ENCODE measurements around the gene ADCY7.

The ADCY7 gene

DNA sequence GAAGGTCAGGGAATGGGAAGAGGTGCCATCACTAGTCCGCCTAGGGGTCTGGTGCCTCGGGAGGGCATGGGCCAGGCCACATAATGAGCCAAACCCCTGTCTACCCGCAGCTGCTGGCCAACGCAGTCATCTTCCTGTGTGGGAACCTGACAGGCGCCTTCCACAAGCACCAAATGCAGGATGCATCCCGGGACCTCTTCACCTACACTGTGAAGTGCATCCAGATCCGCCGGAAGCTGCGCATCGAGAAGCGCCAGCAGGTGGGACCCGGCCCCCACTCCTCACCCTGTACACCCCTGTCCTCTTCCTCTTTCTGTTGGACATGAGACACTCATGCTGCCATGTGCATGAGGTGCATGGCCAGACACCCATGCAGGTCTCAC lies 26.2 kb downstream of the ADCY7 start:
- H3K4me3 ChIP-seq (ENCODE audit: low read length) = no peak overlapping the region
- H3K4me1 ChIP-seq (ENCODE audit: control insufficient read depth, insufficient read depth, low read length) = peaks cover 4% of the 10 kb centered on the region
- H3K36me3 ChIP-seq (ENCODE audit: control insufficient read depth, insufficient read depth, low read length) = no peaks in the 10 kb centered on the region
- no peaks in the 10 kb centered on the region for H3K27me3 ChIP-seq (ENCODE audit: control insufficient read depth, insufficient read depth, low read length)
- H3K9me3 ChIP-seq (ENCODE audit: control insufficient read depth, low read length) = no peaks in the 10 kb centered on the region
- no peak overlapping the region for H3K9ac ChIP-seq (ENCODE audit: low read length)

DNA sequence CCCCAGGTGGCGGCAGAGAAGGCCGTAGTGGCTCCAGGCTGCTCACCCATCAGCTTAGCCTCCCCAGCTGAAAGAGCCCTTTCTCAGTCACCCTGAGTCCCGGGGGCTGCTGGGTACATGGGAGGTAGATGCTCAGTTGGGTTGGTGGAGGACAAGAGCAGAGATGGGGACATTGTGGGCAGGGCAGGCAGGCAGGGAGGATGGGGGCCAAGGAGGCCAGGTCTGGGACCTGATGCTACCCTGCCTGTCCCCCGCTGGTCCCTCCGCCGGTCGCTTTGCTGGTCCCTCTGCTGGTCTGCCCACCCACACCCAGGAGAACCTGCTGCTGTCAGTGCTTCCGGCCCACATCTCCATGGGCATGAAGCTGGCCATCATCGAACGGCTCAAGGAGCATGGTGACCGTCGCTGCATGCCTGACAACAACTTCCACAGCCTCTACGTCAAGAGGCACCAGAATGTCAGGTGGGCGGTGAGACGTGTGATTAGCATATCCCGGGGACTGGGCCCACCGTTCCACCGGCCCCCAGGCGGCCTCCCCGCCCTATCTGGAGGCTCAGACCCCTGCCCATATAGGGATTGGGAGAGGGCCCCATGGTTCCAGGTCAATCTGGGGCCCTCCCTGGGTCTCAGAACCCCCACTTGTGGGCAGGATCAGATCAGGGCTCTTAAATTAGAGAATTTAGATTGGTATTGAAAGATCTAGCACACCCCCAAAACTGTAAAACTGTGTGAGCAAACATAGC lies 26.9 kb downstream of the ADCY7 start:
- Histone ChIP-seq H3K4me3 (ENCODE audit: low read length) (no peak overlapping the region), H3K9ac (ENCODE audit: low read length) (no peak overlapping the region), H3K27me3 (ENCODE audit: control insufficient read depth, insufficient read depth, low read length) (no peaks in the 10 kb centered on the region), H3K9me3 (ENCODE audit: control insufficient read depth, low read length) (no peaks in the 10 kb centered on the region), H3K36me3 (ENCODE audit: control insufficient read depth, insufficient read depth, low read length) (no peaks in the 10 kb centered on the region), H3K4me1 (ENCODE audit: control insufficient read depth, insufficient read depth, low read length) (peaks cover 4% of the 10 kb centered on the region)

DNA sequence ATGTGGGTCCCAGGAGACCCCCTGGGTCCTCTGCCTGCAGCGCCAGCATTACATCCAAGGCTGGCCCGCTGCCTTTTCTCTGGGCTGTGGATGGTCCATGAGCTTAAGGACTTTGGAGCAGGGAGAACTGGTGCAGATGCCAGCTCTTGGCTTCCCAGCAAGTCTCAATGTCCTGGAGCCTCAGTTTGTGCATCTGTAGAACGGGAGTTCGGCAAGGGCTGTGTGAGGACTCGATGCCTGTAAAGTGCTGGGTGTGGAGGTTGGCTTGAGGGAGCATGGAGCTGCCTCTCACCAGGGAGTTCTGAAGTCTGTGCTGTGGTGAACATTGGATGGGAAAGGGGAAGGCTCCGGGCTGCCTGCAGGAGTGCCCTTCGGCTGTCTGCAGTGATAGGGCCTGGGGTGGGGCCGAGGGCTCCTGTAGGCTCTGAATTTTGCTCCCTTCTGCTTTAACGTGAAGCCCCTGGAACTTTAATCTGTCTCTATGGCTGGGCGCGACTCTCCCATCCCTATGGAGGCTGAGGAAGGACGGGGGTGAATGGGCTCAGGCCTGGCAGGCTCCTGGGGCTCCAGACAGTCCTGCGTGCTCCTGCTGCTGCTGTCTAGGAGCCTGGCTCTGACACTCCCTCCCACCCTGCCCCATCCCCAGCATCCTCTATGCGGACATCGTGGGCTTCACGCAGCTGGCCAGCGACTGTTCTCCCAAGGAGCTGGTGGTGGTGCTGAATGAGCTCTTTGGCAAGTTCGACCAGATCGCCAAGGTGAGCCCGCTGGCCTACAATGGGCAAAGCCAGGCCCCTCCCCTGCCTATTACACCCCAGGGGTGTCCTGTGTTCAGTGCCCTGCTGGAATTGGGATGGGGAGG lies 27.9 kb downstream of the ADCY7 start:
- H3K36me3 ChIP-seq (ENCODE audit: control insufficient read depth, insufficient read depth, low read length) = no peaks in the 10 kb centered on the region
- H3K27me3 ChIP-seq (ENCODE audit: control insufficient read depth, insufficient read depth, low read length) = no peaks in the 10 kb centered on the region
- H3K9ac ChIP-seq (ENCODE audit: low read length) = no peak overlapping the region

GRCh38 chr16:50294955-50295354 lies 28.6 kb downstream of the ADCY7 start:
- no peak overlapping the region for H3K9ac ChIP-seq (ENCODE audit: low read length)
- no peaks in the 10 kb centered on the region for H3K9me3 ChIP-seq (ENCODE audit: control insufficient read depth, low read length)
- H3K27me3 ChIP-seq (ENCODE audit: control insufficient read depth, insufficient read depth, low read length) = no peaks in the 10 kb centered on the region
- H3K36me3 ChIP-seq (ENCODE audit: control insufficient read depth, insufficient read depth, low read length) = no peaks in the 10 kb centered on the region
- peaks cover 4% of the 10 kb centered on the region for H3K4me1 ChIP-seq (ENCODE audit: control insufficient read depth, insufficient read depth, low read length)
- H3K4me3 ChIP-seq (ENCODE audit: low read length) = no peak overlapping the region

More for the DNA sequence above, 27.9 kb downstream of the ADCY7 start:
- Histone ChIP-seq H3K4me3 (ENCODE audit: low read length) (no peak overlapping the region), H3K9me3 (ENCODE audit: control insufficient read depth, low read length) (no peaks in the 10 kb centered on the region), H3K4me1 (ENCODE audit: control insufficient read depth, insufficient read depth, low read length) (peaks cover 4% of the 10 kb centered on the region)

DNA sequence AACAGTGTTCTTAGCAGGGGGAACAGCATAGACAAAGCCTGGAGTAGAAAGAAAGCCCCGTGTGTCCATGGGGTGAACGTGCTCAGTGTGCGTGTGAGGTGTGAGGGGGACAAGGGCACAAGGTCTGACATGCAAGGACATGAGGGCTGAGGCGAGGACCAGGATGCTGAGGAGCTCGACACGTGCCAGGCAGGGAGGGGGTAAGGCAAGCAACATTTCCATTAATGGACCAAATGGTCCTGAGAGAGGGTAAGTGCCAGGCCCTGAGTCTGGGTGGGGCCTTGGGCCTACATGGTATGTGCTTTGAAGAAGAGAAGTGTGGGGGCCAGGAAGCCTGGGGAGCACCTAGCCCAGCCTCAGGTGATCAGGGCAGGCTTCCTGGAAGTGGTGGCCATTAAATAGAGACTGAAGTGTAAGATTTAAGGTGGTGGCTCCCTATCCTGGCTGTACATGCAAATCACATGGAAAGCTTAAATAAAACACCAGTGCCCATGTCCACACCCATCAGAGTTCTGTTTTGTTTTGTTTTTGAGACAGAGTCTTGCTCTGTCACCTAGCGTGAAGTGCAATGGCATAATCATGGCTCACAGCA lies 29.3 kb downstream of the ADCY7 start:
- H3K4me3 ChIP-seq (ENCODE audit: low read length) = no peak overlapping the region
- H3K27me3 ChIP-seq (ENCODE audit: control insufficient read depth, insufficient read depth, low read length) = no peaks in the 10 kb centered on the region
- no peak overlapping the region for H3K9ac ChIP-seq (ENCODE audit: low read length)
- H3K4me1 ChIP-seq (ENCODE audit: control insufficient read depth, insufficient read depth, low read length) = peaks cover 4% of the 10 kb centered on the region
- no peaks in the 10 kb centered on the region for H3K9me3 ChIP-seq (ENCODE audit: control insufficient read depth, low read length)
- H3K36me3 ChIP-seq (ENCODE audit: control insufficient read depth, insufficient read depth, low read length) = no peaks in the 10 kb centered on the region

GRCh38 chr16:50296807-50297206 lies 30.5 kb downstream of the ADCY7 start:
- H3K36me3 ChIP-seq (ENCODE audit: control insufficient read depth, insufficient read depth, low read length) = no peaks in the 10 kb centered on the region
- no peaks in the 10 kb centered on the region for H3K9me3 ChIP-seq (ENCODE audit: control insufficient read depth, low read length)
- H3K4me3 ChIP-seq (ENCODE audit: low read length) = no peak overlapping the region
- H3K9ac ChIP-seq (ENCODE audit: low read length) = no peak overlapping the region
- H3K27me3 ChIP-seq (ENCODE audit: control insufficient read depth, insufficient read depth, low read length) = no peaks in the 10 kb centered on the region
- peaks cover 15% of the 10 kb centered on the region for H3K4me1 ChIP-seq (ENCODE audit: control insufficient read depth, insufficient read depth, low read length)

- Histone ChIP-seq H3K36me3 (ENCODE audit: control insufficient read depth, insufficient read depth, low read length) (no peaks in the 10 kb centered on the region), H3K4me3 (ENCODE audit: low read length) (no peak overlapping the region), H3K9ac (ENCODE audit: low read length) (no peak overlapping the region), H3K9me3 (ENCODE audit: control insufficient read depth, low read length) (no peaks in the 10 kb centered on the region), H3K4me1 (ENCODE audit: control insufficient read depth, insufficient read depth, low read length) (peaks cover 19% of the 10 kb centered on the region), H3K27me3 (ENCODE audit: control insufficient read depth, insufficient read depth, low read length) (no peaks in the 10 kb centered on the region)
Observed at GRCh38 chr16:50297301-50298074, 31.1 kb downstream of the ADCY7 start.

GRCh38 chr16:50298075-50298460 lies 31.7 kb downstream of the ADCY7 start:
- no peak overlapping the region for H3K9ac ChIP-seq (ENCODE audit: low read length)
- no peaks in the 10 kb centered on the region for H3K36me3 ChIP-seq (ENCODE audit: control insufficient read depth, insufficient read depth, low read length)
- H3K4me1 ChIP-seq (ENCODE audit: control insufficient read depth, insufficient read depth, low read length) = peaks cover 19% of the 10 kb centered on the region
- H3K27me3 ChIP-seq (ENCODE audit: control insufficient read depth, insufficient read depth, low read length) = no peaks in the 10 kb centered on the region
- no peak overlapping the region for H3K4me3 ChIP-seq (ENCODE audit: low read length)
- no peaks in the 10 kb centered on the region for H3K9me3 ChIP-seq (ENCODE audit: control insufficient read depth, low read length)

DNA sequence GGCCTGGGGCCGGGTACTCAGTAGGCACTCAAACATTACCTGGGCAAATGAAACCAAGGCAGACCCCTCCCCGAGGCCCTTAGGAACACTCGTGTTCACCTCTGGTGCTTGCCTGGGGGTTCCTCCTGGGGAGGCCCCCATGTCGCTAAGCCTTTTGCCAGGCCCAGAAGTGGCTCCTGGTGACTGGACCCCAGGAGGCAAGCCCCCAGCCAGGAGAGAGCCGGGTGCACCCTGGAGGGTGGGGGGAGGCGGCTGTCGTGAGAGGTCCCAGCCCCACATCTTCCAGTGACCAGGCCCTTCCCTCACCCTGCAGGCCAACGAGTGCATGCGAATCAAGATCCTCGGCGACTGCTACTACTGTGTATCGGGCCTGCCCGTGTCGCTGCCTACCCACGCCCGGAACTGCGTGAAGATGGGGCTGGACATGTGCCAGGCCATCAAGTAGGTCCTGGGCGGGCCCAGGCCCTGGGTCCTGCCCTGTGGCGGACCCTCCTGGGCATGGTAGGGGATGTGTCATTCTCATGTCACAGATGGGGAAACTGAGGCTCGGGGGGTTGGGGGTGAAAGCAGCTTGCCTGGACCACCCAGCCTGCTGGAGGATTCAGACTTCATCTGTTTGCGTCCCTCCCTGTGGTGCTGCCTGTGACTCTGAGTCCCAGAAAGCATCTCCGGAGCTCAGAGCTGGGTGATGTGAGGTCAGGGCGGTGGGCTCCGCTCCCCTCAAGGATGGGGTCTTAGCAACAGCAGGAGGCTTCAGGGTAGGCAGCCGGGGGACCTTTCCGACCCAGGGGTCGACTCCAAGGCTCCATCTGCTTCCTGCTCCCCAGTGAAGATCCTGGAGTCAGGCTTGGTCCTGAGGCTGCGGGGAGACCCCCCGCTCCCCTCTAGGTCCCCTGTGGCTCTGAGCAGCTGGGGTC lies 32.5 kb downstream of the ADCY7 start:
- no peaks in the 10 kb centered on the region for H3K9me3 ChIP-seq (ENCODE audit: control insufficient read depth, low read length)
- no peak overlapping the region for H3K4me3 ChIP-seq (ENCODE audit: low read length)
- H3K4me1 ChIP-seq (ENCODE audit: control insufficient read depth, insufficient read depth, low read length) = peaks cover 20% of the 10 kb centered on the region
- no peaks in the 10 kb centered on the region for H3K27me3 ChIP-seq (ENCODE audit: control insufficient read depth, insufficient read depth, low read length)
- H3K9ac ChIP-seq (ENCODE audit: low read length) = no peak overlapping the region
- no peaks in the 10 kb centered on the region for H3K36me3 ChIP-seq (ENCODE audit: control insufficient read depth, insufficient read depth, low read length)

DNA sequence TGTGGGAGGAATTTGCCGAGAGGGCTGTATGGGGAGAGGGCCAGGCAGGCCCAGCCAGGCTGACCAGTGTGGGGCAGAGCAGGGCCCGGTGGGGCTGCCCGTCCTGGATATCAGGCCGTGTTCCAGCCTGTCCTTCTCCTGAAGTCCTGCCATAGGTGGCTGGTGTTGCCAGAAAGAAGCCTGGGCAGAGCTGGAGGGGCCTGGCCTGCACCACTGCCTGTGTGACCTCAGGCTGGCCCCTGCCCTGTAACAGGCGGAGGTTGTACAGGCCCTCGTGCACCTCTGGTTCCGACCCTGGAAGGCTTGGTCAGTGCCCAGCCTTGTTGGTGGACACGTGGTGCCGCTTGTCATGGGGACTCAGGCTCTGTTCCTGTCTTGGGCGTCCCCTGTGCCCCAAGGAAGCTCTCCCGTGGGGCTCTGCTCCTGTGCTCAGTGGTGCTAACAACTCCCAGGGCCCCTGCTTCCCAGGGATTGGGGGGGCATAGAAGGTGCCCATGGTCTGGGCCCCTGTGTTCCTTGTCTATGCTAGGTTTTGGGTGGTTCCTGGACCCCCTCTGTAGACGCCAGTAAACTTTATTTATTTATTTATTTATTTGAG lies 33.3 kb downstream of the ADCY7 start:
- Histone ChIP-seq H3K9ac (ENCODE audit: low read length) (no peak overlapping the region), H3K4me3 (ENCODE audit: low read length) (no peak overlapping the region), H3K9me3 (ENCODE audit: control insufficient read depth, low read length) (no peaks in the 10 kb centered on the region), H3K36me3 (ENCODE audit: control insufficient read depth, insufficient read depth, low read length) (no peaks in the 10 kb centered on the region), H3K4me1 (ENCODE audit: control insufficient read depth, insufficient read depth, low read length) (peaks cover 23% of the 10 kb centered on the region), H3K27me3 (ENCODE audit: control insufficient read depth, insufficient read depth, low read length) (no peaks in the 10 kb centered on the region)
